Activated CD8-positive, alpha-beta memory T cell treated with anti-CD3 and anti-CD28 coated beads for 24 hours (primary cell): ENCODE measurements around the gene MEF2B.
"Not testable (repeated sequence)": the region's sequence is repeated elsewhere in the genome, so short reads cannot be mapped to it uniquely, and the experiment has no call there.

ENCODE experiments used
- DNase-seq: peaks from one replicate; pipeline ENCODE4 v3.0.0-alpha.2; 2020

Gene MEF2B

DNA sequence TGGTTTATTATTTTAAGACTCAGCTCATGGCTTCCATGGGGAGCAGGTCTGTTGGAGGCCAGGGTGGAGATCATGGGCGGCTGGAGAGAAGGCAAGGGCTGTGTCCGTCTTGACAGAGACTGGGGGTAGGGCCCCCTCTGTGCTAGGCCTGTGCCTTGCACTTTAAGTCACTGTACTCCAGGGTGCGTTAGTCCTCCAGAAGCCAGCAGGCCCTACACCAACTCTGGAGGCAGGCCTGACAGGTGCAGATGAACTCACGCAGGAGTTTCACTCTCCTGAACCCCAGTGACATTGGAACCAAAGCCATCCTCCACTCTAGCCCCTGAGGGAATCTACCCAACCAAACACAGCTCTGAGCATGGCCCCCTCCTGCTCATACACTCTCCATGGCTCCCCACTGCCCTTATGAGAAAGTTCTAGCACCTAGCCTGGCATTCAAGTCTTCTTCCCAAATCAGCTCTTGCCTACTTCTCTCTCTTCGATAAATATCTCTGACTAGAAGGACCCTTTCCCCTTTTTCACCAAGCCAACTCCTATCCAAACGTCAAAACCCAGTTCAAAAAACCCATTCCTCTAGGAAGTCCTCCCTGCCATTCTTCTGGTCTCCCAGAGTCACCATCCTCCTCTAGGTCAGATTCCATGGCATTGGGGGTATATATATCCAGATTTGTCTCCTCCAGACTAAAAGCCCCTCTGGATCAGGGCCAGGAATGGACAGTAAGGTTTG, 15.1 kb downstream of the MEF2B start:
- no peak for DNase-seq

DNA sequence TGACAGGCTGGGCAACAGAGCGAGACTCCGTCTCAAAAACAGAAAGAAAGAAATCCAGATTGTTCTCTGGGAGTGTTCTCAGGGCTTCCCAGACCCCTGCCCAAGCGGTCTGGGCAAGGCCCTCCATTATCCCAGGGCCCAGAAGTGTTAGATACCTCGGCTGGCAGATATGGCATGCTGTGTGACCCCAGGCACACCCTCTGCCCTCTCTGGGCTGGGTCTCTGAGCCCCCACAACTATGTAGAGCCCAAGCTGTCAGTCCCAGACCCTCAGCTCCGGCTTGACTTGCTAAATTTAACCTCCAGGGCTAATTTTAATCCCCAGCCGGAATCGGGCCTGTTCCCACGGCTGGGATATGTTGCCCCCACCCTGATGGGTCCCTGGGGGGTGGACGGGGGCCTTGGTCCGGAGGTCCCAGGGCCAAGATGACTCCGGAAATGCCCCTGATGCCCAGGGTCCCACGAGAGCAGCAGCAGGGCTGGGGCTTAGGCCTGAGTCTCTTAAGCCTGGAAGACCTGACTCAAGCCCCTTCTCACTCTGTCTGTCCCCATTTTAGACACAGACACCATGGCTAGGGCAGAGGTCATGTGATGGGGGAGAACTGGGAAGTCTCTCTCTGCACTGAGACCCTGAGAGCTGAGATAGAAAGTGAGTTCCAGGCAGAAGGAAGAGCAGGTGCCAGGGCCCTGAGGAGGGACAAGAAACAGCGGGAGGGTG, 17.2 kb downstream of the MEF2B start:
- DNase-seq, result no peak

DNA sequence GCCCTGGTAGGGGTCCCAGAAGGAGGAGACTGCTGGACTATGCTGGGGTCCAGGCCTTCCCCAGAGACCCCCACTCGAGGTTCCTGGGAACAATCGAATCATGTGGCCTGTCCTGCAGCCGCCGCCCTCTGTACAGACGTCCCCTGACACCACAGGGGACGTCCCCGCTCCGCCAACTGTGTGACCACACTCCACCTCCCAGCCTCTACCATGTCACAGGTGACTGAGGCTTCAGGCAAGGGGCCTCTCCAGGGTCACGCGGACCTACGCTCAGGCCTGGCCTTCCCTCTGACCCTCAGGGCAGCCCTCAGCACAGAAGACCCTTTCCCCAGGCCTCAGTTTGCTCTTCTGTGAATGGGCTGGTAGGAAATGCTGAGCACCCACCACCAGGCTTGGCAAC, 18.6 kb downstream of the MEF2B start:
- DNase-seq, result no peak

DNA sequence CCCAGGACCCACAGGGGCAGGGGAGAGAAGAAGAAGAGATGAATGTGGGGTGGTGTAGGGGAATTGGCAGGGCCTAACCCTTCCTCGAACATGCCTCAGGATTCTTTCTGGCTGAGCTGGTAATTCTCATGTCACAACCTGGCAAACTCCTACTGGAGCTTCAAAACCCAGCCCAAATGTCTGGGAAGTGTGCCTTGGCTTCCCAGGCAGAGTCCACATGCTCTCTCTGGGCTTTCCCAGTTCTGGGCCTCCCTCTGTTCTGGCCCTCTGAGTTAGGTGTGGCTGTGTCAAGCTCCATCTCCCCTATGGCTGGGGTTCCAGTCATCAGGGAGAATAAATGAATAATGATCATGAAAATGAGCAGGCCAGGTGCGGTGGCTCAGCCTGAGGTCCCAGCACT, 20.6 kb downstream of the MEF2B start:
- DNase-seq, result no peak

DNA sequence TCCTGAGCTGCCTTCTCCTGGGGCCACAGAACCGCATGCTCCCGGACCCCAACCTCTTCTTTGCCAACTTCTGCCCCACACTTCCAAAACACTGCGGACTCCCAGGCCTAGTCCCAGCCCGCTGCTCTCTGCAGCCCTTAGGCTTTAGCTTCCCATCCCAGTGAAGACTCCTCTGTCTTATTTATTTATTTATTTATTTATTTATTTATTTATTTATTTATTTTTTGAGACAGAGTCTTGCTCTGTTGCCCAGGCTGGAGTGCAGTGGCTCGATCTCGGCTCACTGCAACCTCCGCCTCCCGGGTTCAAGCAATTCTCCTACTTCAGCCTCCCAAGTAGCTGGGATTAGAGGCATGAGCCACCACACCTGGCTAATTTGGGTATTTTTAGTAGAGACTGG, 21.6 kb downstream of the MEF2B start:
- not testable (repeated sequence) for DNase-seq

DNA sequence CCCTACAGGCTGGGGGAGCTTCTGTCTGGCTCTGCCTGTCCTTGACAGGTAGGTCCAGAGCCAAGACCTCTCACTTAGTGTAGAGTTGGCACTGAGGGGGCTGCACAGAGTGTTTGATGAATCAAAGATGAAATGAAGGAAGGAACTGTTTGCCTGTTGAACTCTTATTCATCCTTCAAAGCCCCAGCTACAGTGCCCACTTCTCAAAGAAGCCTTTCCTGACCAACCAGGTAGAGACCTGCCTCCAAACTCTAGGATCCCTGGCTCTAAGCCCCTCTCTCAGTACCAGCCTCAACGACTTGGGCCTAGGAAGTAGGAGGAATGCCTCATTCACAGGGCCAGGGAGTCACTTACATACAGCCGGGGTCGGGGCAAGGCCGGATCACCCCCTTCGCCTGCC, 22.7 kb downstream of the MEF2B start:
- DNase-seq, result no peak

DNA sequence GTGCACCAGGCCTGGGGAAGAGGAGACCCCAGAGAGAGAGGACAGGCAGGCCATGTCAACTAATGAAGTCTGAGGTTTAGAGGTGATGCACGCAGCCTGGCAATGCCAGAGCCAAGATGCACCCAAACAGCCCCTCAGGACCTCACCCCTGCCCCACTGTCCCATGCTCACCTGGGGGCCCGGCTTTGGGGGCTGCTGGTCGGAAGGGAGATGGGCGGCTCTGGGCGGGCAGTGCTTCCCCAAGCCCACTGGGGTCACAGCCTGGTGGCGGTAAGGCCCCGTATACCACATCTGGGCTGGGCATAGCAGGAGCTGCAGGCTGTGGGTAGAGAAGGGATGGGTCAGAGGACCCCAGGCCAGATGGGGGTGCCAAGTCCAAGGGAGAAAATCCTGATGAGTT, 23.2 kb downstream of the MEF2B start:
- DNase-seq, result no peak

DNA sequence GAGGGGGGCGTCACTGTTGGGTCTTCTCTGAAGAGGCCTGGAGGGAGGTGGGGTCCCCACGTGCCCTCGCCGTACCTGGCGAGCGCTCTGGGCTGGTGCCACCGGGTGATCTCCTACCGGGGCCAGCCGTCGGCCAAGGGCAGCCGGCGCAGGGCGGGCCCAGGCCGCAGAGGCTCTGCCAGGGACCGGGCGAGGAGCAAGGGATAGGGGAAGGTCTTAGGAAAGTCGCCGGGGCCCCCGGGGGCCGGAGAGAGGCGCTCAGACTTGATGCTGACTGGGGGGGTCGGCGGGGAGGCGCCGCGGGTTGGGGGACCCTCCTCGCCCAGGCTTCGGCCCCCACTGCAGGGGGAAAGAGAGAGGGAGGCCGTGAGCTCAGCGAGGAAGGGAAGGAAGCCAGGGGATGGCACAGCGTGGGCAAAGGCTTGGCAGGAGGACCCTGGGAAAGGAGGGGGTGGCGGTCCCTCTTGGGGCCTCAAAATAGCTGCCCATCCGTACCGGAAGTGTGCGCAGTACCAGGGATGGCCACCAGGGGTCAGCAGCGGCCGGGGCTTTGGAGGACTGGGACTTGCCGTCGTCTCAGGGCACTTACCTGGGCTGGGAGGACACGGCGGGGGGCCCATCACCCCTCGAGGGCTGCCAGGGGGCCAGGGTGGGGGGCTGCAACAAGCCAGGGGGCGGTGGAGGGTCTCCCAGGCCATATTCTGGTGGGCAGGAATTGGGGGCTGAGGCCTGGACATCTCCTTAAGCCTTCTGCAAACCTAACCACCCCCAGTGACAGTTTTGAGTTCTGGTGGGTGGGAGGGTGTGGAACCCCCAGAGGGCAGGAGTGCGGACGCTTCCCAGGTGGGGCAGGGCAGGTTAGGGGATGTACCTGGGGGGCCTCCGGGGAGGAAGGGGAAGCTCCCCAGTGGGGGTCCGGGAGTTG, 24.1 kb downstream of the MEF2B start:
- peak; percentile 99 for DNase-seq

DNA sequence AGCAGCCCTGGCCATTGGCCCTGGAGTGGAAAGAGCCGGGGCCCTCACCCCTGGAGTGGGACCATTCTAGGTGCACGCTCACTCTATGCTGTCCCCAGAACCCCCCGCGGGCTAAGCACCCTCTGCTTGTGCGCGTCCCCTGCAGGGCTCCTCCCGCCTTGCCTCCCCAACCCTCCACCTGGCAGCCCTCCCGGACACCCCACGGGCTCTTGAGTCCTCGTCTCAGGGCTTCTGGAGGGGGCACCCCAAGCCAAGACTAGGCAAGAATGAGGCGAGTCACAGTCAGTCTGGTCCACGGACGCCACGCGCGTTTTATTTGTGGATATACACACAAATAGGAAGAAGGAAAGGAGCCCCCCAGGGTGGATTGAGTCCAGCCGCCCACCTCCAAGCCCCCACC, 24.8 kb downstream of the MEF2B start:
- DNase-seq, result no peak

DNA sequence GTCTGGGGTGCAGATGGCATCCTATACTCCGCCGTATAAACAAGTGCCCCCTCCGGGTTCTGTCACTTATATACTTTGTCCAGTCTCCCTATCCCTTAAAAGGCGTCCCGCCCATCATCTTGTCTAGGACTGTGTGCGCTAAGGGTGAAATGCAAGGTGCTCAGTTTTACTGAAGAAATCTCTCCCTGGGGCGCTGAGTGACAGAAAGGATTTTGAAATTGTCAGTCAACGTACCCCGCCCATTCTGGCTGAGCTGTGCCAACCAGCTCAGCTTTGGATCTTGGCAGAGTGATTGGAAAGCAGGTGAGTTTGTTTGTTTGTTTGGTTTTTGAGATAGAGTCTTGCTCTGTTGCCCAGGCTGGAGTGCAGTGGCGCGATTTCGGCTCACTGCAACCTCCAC, 27.7 kb downstream of the MEF2B start:
- DNase-seq, result no peak

DNA sequence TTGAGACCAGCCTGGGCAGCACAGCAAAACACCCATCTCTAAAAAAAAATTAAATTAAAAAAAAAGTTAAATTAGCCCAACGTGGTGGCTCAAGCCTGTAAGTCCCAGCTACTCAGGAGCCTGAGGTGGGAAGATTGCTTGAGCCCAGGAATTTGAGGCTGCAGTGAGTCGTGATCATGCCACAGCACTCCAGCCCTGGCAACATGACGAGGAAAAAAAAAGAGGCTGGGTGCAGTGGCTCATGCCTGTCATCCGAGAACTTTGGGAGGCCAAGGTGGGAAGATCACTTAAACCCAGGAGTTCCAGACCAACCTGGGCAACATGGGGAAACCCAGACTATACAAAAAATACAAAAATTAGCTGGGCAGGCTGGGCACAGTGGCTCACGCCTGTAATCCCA, 29.6 kb downstream of the MEF2B start:
- DNase-seq, result no peak

DNA sequence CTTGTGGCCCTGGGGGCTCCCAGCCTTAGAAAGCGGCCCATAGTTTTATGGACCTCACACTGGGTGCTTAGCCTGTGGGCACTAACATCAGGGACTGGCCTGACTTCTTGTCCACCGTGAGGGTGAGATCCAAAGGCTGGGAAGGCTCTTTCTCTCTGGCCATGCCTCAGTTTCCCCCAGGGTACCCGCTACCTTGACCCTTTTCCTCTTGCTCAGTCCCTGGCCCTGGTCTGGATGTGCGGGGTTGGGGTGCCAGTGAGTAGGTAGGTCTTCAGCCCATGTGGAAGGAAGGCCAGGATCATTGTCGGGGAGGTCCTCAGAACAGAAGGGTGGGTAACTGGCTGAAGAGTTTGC, 30.2 kb downstream of the MEF2B start:
- DNase-seq, result no peak

DNA sequence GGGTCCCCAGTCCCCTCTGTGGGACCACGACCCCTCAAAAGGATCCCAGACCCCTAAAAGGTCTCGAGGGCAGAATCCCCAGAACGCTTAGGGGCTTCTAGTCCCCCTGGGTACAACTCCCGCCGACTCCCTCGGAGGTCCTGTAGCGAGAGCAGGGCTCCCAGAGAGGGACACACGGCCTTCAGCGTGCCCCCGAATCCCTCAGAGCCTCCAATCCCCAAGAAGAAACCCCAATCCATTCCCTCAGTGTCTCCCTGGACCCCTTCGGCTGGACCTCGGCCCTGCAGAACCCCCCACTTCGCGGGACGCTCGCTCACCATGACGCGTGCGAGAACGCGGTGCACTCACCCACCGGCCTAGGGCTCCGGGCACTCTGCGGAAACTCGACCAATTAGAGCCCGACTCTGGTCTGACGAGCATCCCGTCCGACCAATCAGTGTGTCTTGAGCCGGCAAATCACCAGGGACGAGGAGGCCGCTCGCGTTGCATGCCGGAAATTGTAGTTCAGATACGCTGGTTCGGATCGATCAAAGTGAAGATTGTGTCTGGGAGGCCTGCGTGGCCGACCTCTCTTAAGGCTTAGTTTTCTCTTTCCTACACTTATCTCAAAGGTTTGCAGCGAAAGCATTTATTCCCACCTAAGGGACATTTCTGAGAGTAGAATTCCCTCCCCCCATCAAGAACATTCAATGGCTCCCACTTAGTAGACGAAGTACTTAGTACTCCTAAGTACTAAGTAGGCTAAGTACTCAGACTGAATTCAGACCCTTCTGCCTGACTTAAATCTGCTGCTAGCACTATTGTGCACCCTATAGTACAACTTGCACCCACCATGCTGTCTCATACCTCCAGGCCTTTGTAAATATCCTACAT, 31.7 kb downstream of the MEF2B start, which contains the start of gene TMEM161A:
TSS of gene TMEM161A (minus strand) at position 370 of the 873 bp plus-strand sequence. CDS start at position 320, 50 bp downstream.
- peak; percentile 99 for DNase-seq

DNA sequence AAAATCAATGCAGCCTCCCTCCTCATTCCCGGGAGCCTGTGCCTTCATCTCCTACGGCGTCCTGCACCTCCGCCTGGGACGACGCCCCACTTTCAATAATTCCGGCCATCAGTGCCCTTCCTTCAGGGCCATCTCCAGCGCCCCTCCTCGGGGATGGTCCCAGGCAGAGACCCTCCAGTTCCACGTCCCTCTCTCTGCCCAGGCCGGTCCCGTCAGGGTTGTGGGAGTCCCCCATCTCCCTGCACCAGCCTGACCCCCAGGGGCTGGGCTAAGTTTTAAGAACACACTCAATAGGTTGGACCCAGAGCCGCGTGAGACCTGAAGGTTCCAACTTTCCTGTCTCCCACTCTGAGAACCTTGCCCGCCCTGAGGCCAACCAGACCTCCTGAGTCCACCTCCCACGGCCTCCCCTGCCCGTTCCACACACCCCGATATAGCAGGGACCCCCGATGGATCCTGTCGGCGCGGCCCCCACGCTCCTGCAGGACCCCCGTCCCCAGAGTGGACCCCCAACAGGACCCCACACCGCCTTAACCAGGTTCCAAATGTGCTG, 32.4 kb downstream of the MEF2B start:
- DNase-seq, result no peak

DNA sequence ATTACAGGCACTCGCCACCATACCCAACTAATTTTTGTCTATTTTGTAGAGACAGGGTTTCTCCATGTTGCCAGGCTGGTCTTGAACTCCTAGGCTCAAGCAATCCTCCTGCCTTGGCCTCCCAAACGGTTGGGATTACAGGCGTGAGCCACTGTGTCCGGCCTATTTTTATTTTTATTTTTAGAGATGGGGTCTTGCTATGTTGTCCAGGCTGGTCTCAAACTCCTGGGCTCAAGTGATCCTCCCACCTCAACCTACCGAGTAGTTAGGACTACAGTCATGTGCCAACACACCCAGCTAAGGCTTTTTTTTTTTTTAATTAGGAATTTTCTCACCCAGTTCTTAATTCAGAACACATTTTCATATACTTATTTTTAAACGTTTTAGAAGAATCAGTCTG, 34.4 kb downstream of the MEF2B start:
- DNase-seq, result not testable (repeated sequence)

DNA sequence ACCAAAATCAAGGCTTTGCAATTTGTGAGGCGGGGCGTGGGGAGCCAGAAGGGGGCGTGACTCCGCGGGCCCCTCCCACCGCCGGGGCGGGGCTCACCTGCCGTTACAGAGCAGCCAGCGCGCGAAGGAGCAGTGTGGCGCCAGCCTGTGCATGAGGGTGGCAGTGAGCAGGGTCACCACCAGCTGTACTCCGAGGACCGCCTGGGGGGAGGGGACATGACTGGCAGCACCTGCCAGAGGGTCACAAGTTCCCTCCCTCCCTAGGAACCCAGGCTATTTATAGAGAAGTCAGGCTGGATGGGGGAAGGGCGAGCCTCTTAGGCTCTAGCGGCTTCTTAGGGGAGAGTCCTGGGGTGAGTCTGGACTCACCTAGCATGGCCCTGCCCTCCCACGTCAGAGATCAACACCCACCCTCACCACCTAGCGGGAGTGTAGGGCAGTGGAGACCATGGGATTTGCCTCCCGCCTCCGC, 35.3 kb downstream of the MEF2B start:
- peak; percentile 72 for DNase-seq

DNA sequence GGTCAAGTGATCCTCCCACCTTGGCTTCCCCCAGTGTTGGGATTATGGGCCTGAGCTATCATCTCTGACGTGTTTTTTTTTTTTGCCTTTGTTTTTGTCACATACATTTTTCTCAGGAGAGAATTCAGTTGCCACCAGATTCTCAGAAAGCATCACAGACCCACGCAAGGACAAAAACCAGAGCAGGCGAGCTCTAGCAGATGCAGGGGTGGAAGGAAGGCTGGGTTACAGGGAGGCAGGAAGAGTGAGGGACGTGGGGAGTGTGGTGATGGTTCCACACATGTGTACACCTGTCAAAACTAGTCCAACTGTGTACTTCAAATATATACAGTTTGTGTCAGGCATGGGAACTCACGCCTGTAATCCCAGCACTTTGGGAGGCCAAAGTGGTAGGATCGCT, 36.1 kb downstream of the MEF2B start:
- DNase-seq, result no peak

DNA sequence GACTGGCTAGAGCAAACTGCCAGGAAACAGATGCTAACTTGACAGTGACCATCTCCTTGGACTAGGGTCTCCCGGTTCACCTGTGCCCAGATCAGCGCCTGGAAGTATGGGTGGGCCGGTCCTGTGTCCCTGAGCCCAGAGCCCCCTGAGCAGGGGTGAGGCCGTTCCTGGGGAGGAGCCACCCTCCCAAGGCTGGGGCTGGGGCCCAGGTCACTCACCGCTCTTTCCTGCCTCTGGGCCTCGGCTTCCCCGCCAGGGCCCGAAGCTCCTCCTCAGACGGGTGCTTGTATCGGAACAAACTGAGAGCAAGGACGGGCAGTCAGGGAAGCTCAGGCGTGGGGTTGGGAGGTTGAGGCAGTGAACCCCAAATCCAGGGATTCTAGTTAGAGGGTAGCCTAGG, 37.2 kb downstream of the MEF2B start:
- DNase-seq, result no peak

DNA sequence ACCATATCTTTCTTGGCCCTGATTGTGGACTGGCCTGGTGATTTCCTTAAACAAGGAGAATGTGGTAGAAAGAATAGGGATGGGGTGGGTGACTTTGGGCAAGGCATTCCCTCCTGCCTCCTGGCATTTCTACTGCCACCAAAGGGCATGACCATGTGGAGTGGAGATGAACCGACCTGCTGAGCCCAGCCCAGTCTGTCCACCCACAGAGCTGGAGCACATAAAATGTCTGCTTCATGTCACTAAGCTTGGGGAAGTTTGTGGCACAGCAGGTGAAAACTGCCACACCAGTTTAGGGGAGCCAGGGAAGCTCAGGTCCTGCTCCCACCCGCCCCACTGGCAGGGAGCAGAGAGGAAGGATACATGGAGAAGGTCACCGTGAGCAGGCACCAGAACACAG, 38.1 kb downstream of the MEF2B start:
- no peak for DNase-seq

DNA sequence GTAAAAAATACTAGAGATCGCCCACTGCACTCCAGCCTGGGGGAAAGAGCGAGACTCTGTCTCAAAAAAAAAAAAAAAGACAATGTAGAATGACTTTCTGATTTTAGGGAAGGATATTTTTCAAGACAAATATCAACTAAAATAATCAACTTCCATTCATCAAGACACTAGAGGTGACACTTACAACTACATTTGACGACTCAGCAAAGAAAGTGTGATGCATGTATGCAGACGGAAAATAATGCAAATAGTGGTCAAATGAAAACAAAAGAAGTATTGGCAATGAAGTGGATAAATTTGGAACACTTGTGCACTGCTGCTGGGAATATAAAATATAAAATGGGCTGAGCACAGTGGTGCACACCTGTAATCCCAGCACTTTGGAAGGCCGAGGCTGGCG, 44.0 kb downstream of the MEF2B start:
- DNase-seq, result no peak

DNA sequence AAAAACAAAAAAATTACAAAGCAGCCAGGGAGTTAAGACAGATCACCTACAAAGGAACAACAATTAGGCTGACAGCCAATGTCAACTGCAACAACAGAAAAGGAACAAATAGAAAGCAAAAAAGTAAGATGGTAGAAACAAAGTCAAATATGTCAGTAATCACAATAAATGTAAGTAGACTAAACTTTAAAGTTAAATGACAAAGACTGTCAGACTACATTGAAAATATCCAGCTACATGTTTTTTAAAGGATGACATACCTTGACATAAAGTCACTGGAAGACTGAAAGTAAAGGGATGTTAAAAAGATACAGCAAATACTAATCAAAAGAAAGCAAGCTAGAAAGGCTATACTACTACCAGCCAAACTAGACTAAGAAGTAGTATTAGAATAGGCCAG, 46.7 kb downstream of the MEF2B start:
- DNase-seq, result no peak

DNA sequence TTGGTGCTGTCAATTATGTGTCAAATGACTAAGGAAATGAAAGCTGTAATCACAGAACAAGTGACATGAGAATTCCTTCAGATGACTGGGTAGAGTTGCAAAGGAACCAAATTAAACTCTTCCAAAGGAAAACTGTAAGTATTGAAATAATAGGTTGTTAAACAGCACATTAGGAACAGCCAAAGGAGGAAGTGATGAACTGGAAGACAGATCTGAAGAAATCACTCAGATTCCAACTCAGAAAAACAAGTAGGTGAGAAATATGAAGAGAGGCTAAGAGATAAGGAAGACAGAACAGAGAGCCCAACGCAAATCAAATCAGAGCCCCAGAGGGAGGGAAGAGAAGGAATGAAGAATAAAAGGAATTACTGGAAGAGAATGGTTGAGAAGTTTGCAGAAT, 47.2 kb downstream of the MEF2B start:
- DNase-seq, result no peak
